Measurements from ENCODE around the gene GFI1.

GRCh38 chr1:92482665-92483609, 3.8 kb downstream of the GFI1 start:
- no peak for TF ChIP-seq POLR2A (IDR thresholded peaks at IDR 0.05)
- TF ChIP-seq CTCF (IDR thresholded peaks at IDR 0.05) = no peak
- no peak for TF ChIP-seq POLR2AphosphoS5 (IDR thresholded peaks at IDR 0.05)

All from breast epithelium (tissue), 3 donors.